ENCODE data around the gene TACSTD2. TPM values are rescaled to one million over a fixed set of nuclear protein-coding genes. Genes with fewer than 3 reads are reported as not detected.
A peak's percentile ranks its signal among the peaks of the same experiment; 100 is the strongest.
"Not testable (repeated sequence)": the region's sequence is repeated elsewhere in the genome, so short reads cannot be mapped to it uniquely, and the experiment has no call there.

TACSTD2 gene
- polyA plus RNA-seq, 5 donors, result 8.5 to 20.7 (median 11.6) TPM

DNA sequence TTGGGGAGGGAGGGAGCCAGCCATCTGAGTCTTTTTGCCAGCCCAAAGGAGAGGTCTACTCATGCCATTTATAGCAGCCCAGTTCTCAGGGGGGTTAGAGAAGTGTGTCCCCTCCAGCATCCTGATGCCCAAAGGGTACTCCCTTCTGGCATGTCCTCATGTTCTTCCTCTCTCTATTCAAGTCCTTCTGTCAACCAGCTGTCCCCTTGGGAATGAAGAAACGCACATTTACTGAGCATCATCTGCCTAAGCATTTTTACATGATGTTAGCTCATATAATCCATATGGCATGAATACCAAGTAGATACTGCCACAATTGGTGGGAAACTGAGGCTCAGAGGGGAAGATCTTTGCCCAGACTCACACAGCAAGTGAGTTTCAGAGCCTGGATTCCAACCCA lies 14.8 kb upstream of the TACSTD2 start:
- DNase-seq, result no peak

DNA sequence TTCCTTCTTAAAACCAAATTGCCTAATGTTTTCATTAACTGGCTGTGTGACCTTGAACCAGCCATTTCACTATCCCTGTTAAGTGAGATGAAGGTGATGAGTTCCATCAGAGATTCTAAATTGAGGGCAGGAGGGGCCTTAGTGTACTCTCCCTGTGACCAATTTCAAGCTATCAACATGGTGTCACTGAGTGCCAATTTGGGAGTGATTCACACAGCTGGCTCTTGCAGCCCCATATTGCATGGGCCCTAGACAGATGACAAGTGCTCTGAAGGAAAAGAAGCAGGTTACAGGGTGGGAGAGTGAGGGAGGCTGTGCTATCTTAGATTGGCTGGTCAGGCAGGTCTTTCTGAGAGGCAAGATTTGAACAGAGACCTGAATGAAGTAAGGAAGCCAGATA lies 13.0 kb upstream of the TACSTD2 start:
- no peak for DNase-seq

DNA sequence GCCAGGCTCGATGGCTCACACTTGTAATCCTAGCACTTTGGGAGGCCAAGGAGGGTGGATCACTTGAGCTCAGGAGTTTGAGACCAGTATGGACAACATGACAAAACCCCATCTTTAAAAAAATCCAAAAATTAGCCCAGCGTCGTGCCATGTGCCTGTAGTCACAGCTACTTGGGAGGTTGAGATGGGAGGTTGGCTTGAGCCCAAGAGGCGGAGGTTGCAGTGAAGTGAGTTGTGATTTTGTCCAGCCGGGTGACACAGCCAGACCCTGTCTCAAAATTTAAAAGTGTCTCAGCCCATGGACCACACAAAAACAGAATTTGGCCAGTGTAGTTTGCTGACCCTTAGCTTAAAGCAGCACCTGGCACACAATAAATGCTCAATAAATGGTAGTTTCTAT lies 11.3 kb upstream of the TACSTD2 start:
- DNase-seq, result no peak

DNA sequence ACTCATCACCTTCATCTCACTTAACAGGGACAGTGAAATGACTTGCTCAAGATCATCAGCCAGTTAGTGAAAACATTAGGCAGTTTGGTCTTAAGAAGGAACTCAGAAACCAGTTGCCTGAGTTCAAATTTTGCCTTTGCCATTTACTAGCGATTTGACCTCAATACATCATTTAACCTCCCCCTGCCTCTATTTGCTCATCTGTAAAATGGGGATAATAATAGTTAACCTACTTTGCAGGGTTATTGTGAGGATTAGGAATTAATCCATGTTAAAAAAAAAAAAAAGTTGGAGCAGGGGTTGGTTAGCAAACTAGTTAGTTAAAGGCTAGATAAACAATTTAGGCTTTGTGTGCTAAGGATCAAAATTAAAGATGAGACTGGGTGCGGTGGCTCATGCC lies 10.6 kb upstream of the TACSTD2 start:
- DNase-seq, result no peak

DNA sequence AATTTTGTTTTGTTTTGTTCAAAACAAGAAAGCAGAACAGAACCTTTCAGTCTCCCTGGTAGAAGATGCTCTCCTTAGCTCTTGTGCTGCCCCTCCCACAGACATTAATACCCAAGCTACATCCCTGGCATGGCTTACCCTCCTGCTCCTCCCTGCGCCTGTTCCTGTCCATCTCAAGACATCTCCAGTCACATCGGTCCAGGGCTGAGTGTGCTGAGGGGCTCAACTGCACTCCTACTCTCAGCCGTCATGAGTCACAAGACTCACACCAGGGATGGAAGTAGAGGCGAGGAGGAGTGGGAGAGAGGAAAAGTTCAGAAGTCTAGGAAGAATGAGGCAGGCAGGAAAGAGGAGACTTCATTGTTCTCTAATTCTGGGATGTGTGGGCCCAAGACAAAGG lies 9.2 kb upstream of the TACSTD2 start:
- no peak for DNase-seq

DNA sequence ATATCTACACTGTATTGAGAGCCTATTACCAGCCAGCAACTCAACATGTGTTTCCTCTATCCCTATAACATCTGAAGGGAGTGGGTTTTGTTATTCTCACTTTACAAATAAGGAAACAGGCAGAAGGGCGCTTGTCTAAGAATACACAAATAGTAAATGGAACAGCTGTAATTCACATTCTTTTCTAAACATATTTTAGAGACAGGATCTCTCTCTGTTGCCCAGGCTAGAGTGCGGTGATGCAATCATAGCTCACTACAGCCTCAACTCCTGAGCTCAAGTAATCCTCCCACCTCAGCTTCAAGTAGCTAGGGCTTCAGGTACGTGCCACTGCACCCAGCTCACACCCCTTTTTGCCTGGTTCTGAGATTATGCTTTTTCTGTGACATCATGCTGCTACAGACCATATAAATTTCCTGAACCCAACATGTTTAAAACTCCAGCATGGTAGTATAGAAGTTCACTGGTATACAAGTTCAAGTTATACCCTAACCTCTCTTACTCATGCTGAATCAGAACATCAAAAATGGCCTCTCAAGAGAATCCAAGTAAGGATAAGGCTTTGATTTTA lies 8.6 kb upstream of the TACSTD2 start:
- peak; percentile 63 to 67 for DNase-seq

DNA sequence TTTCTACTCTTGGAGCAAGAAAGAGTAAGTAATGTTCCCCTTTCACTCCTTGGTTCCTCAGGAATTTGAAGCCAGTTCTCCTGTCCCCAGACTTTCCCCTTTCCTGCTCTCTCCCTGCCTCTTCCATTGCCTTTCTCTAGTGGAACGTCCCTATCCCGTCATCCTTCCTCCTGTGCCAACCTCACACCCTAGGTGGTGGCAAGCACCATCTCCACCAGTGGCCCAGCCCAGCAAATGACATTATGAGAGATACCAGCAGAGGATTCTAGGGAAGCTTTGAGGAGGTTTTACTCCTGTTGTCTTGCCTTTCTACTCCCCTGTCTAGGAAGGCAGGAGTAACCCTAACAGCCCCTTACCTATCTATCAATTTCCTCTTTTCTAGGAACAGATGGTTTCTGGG lies 8.1 kb upstream of the TACSTD2 start:
- DNase-seq, result no peak

DNA sequence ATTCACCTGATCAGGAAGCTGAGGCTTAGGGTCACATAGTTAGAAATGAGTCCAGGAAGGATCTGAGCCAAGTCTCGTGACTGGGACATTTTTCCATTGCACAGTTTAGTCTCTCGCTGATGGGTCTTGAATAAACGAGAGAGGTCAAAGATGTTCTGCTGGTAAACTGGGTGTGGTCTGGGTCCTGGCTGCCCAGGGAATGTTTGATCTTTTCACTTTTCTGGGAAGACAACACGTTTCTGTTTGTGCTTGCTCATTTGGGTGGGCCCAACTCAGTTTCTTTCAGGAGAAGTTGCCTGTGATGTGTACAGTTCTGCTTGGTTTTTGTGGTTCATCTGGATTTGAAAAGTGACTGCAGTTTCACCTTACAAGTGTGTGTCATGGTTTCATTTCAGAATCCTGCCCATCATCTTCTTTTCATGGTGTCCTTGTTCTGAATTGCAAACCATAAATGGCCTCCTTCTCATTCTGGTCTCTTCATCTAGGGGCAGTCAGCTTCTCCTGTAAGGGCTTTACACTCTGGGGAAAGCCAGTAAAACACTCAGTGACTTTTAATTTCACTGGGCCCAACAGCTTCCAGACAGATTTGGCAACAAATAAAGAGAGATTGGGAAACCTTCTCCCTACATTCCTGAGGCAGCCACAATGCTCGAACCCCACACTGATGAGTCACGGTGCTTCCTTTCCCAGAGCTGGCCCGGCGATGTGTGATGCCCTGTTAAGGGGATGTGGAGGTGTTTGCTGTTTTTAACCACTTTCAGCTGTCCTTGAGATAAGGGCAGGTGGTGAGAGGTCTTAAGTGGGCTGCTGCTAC lies 7.2 kb upstream of the TACSTD2 start:
- peak; percentile 58 to 77 for DNase-seq

DNA sequence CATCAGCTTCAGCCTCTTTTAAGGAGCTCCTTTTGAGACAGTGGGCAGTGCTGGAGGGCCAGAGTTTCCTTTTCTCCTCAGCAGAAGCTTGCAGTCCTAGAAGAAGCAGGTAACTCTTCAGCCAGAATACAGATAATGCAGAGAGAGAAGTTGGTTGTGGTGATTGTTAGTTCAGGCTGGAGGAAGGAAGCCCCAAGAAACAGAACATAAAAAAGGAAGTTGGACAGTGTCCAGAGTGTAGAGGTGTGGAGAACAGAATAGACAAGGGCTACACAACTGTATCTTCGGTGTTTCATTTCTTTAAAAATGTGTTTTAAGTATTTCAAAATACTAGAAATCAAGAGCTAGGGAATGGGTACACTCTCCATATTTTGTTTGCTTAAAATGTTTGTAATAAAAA lies 6.4 kb upstream of the TACSTD2 start:
- DNase-seq, result no peak

DNA sequence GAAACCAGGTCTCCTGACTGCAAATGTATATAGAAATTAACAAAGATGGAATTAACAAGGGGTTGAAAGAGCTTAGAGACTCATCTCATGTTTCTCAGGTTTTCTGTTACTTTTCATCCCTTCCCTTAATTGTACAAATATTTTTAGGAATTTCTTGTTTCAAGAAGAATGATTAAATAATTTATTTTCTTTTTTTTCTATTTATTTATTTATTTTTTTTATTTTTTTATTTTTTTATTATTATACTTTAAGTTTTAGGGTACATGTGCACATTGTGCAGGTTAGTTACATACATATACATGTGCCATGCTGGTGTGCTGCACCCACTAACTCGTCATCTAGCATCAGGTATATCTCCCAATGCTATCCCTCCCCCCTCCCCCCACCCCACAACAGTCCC lies 5.1 kb upstream of the TACSTD2 start:
- not testable (repeated sequence) for DNase-seq

DNA sequence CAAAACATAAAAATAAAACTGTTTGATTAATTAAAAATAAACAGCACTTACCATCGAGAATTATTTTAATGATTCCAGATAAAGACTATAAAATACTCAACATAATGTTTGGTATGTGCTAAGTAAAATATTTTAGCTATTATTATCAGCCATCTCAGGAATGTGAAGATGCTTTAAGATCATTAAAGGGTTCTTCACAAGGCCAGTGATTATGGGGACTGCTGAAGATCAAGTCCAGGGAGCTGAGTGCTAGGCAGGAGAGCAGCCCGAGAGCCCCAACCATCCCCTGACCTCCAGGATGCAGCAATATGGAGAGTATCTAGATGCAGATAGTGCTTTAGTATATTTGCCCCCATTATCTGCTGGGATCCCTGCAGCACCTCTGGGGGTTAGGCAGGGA lies 4.6 kb upstream of the TACSTD2 start:
- no peak for DNase-seq

DNA sequence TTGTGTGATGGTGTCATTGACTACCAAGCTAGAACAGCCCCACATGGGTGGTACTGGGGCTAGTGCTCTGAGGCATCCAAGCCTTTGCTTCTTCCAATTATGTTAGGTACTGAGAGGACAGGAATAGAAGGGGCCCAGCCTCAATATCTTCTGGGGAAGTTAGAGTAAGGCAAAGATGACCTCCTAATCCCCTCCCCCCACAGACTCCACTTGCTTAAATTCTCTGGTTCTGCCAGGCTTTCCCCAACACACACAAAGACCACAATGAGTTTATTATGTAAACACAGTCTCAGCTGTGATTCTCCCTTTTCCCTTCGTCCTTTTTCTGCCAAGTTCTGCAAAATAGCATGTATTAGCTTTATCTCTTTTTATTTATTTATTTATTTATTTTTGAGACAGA lies 3.1 kb upstream of the TACSTD2 start:
- DNase-seq, result no peak

DNA sequence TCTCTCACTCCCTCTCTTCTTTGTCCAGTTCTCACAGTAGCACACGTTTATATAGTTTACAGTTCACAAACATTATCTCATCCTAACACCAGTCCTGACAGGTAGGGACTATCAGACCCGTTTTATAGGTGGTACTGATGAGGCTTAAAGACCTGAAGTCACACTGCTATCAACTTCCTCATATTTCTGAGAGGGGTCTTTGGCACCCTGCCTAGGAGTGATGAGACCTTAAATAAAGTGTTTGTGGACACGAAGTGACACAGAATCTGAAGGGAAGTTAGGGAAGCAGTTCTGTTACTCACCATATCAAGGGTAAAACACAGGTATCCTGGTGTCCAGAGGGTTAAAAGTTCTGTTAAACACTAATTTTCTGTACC lies 590 bp upstream of the TACSTD2 start:
- no peak for DNase-seq

DNA sequence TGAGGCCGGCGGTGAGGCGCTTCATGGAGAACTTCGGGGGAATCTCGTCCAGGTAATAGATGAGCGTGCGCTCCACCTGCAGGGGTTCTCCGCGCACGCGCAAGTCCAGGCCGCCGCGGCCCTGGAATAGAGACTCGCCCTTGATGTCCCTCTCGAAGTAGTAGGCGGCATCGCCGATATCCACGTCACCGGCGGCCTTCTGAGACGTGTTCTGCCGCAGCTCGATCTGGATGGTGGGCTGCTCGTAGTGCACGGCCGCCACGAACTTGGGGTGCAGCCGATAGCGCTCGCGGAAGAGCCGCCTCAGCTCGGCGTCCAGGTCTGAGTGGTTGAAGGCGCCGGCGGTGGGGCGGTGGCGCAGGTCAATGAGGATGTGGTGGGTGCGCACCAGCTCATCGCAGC lies 726 bp downstream of the TACSTD2 start:
- no peak for DNase-seq

DNA sequence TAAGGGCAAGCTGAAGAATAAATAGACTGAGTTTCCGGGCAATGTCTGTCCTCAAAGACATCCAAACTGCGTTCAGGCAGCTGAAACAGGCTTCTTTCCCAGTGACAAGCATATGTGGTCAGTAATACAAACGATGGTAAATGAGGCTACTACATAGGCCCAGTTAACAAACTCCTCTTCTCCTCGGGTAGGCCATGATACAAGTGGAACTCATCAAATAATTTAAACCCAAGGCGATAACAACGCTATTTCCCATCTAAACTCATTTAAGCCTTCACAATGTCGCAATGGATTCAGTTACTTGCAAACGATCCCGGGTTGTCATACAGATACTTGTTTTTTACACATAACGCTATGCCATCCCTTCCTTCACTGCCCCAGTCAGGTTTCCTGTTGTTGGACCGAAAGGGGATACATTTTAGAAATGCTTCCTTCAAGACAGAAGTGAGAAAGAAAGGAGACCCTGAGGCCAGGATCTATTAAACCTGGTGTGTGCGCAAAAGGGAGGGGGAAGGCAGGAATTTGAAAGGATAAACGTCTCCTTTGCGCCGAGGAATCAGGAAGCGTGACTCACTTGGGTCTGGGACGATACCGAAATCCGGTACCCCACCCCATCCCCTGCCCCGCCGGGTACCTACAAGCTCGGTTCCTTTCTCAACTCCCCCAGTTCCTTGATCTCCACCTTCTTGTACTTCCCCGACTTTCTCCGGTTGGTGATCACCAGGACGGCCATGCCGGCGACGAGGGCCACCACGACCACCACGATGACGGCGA lies 1.3 kb downstream of the TACSTD2 start:
- no peak for DNase-seq

DNA sequence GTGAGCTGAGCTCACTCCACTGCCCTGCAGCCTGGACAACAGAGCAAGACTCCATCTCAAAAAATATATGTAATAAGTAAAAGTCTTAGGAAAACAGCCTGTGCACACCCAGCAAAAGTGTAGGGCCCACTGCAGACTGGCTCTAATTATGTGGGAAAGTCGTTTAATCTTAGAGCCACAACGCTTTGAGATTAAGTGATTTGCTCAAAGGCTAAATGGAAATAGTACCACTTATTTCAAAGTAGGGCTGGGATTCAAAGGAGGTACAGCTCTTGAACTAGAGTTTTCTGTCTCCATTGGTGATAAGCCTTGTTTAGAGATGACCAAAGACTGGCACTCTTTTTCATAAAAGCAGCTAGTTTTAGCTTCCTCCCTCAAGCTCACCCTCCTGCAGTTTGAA lies 2.2 kb downstream of the TACSTD2 start:
- DNase-seq, result no peak

DNA sequence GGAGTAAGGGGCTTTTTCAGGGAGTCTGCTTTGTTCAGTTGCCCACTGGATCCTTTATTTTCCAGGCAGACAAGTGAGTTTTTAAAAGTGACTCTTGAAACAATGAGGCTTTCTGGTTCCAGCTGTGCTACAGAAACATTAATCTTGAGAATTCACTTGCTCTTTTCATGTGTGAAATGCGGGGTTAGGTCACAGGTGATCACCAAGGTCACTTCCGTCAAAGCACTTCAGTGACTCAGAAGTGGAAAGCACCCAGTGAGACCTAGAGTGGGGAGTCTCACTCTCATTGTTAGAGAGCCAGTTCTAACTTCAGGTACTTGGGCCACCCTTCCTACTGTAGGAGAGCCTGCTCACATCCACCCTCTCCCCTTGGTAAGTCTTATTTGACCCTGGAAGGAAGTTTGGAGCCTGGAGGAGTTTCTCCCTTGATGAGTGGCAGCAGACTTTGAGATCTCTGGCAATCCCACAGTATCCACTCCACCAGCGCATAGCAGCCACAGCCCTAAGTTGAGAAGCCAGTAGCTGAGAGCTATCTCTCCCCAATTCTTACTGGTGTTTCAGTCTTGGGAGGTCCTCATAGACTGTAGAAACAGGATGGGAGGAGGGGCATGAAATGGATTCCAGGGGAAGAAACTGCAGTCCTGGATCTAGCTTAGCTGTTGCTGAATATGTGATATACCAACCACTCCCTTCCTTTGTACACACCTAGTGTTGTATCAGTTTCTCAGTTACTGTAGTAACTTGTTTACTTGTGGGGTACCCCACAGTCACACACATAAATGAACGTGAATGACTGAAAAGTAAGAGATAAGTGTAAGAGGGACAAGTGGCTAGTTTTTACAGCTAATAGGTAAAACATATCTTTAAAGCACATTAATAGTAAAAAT lies 3.1 kb downstream of the TACSTD2 start:
- no peak for DNase-seq

DNA sequence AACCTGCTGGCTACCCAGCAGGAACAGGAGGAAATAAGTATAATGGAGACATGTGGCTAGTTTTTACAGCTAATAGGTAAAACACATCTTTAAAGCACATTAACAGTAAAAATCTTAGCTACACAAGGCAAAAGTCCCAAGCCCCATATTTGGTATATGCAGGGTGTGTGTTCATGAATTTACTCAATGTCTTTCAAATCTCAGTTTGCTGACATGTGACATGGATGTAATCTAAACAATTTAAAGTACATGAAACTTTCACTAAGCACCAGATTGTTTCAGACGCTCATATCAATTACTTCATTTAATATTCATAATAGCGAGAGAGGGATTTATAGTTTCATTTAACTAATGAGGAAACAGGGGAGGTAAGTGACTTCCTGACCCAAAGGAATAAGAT lies 3.9 kb downstream of the TACSTD2 start:
- DNase-seq, result no peak

DNA sequence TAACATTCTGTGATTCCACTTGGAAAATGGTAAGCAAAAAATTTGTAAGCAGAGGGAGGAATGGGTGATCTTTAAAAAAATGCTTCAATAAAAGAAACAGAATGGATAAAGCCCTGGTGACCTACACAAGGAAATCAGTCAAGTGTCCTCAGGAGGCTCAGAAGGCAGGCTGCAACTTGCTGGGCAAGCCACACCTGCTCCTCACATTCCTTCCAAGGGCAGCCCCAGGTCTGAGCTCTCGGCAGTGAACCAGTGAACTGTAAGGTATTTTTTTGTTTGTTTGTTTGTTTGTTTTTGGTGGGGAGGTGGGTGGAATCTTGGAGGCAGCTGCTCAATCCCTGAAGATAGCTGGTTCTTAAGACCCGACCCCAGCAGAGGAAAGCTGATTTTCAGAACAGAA lies 4.4 kb downstream of the TACSTD2 start:
- DNase-seq, result no peak

DNA sequence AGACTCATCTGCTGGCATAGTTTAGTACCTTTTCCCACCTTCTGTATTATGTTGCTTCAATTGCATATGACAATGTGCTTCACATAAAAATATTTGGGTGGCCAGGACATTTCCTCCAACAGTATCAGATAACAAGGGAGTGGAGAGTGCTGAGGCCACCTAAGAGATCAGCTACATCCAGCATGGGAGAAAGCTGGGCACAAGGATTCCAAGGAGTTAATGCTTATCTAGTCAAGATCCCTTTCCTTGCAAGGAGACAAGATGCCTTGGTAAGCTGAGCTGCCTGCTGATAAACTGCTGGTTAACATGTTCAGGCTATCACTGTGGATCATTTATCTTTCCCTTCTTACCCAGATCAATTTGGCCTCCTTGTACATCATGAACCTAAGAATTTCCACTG lies 5.4 kb downstream of the TACSTD2 start:
- no peak for DNase-seq

DNA sequence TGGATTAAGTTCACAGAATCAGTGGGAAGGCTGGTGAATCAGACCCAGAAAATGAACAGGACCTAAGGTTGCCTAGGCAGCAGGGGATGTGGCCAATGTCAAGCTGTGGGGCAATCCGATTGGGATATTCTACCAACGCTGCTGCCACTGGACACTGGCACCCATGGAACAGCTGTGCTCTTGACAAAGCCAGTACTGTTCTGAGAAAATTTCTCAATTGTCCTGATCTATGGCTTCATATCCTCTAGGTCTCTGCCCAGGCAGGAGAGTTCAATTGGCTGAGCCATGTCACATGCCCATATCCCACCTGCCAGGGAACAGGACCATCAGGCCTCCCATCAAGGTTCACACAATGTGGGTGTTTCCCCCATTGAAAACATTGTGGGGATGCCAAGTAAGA lies 6.2 kb downstream of the TACSTD2 start:
- DNase-seq, result no peak

DNA sequence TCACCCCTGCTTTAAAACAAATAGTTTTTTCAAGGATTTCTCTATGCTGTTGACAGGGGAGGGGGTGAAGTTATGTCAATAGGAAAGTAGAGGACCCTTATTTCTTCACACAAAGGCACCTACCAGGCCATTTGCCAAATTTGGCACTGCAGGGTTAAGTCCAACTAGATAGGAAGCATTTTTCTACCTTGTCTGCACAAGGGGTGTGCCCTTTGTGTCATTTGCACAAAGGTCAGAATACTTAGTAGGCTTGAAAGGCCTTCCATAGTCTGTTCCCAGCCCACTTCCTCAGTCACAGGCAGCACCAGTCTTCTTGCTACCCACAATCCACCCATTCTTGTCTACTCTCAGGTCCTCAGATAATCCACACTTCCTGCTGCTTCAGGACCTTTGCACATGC lies 7.0 kb downstream of the TACSTD2 start:
- no peak for DNase-seq

Measured in right lung (tissue), 5 donors.